GM21737 (cell line): ENCODE results near the gene BRD2.

Source experiments
- ATAC-seq: cut with Tn5 transposase; IDR thresholded peaks from one replicate; pipeline ENCODE4 v1.9.1; 2021; ENCODE audit warnings: mild to moderate bottlenecking, moderate library complexity; ENCODE audit not compliant: unreplicated experiment

The BRD2 gene

GRCh38 chr6:33023536-33023935 lies 55.1 kb downstream of the BRD2 start:
- ATAC-seq = no peak

GRCh38 chr6:33024521-33024920 lies 56.1 kb downstream of the BRD2 start:
- ATAC-seq = no peak

- ATAC-seq = no peak
These were observed 59.9 kb downstream of the BRD2 start for GRCh38 chr6:33028220-33028849.

- ATAC-seq = peak; percentile 68
These were observed 61.2 kb downstream of the BRD2 start for GRCh38 chr6:33029328-33030184.

- no peak for ATAC-seq
These were observed 61.9 kb downstream of the BRD2 start for GRCh38 chr6:33030245-33030644.
